K562 (cell line): Measurements from ENCODE around the gene PPM1H. TPM values are rescaled to one million over a fixed set of nuclear protein-coding genes. Genes with fewer than 3 reads are reported as not detected.

Source experiments
- ATAC-seq: fragments of 200-7000 bp; cut with Tn5 transposase; 3 replicates; pipeline ENCODE4 v1.9.1; 2020; ENCODE audit warnings: moderate library complexity
- BruUV-seq: library from RNA; stranded (reverse); fragments of 400-500 nt; replicated peaks from 2 replicates; lab custom pipeline; 2021; lab: Mats Ljungman, UMichigan
- CTCF ChIA-PET: fragments of 300-600 bp; formaldehyde crosslinking; extraction: SDS; loops from one replicate; lab custom pipeline; 2021; ENCODE audit warnings: low intra/inter-chr PET ratio; lab: Yijun Ruan, JAX
- POLR2A ChIA-PET: fragments of 300-600, 350-650 bp; sonication (Branson Sonifier 250); formaldehyde crosslinking; extraction: SDS; loops from one replicate; lab custom pipeline; 2021; ENCODE audit warnings: antibody characterized with exemption, inconsistent platforms; lab: Yijun Ruan, JAX
- DNase-seq, 4 experiments: peaks; one replicate each; pipeline versions ENCODE4 v3.0.0 to v3.0.0-alpha.2; 2011 to 2018; ENCODE audit warnings: low spot score in 3 of 4, mixed read lengths in 3 of 4; ENCODE audit errors: extremely low read depth in 1 of 4
- FAIRE-seq: peaks from 2 replicates; lab custom pipeline; 2011; peaks lifted over from hg19 to GRCh38; lab: Jason Lieb, UNC
- H2AFZ ChIP-seq: 2 replicates; pipeline ENCODE4 v1.6.0; 2011; ENCODE audit warnings: low read depth, low read length, control low read depth, inconsistent platforms
- H3K27ac ChIP-seq: fragments of 200-600 bp; 3 replicates; pipeline ENCODE4 v1.8.0; 2011; ENCODE audit warnings: low read depth, mild to moderate bottlenecking, control low read depth, inconsistent platforms, low read length, moderate library complexity, mixed read lengths; ENCODE audit errors: extremely low read depth
- H3K27me3 ChIP-seq, 2 experiments: fragments of 300-600 bp in 1 of 2; 2 replicates in 1 of 2; 3 replicates in 1 of 2; pipeline versions ENCODE4 v1.6.0 to v1.8.0; 2011; ENCODE audit warnings: inconsistent platforms in 2 of 2, low read length in 2 of 2, mild to moderate bottlenecking in 1 of 2, mixed read lengths in 1 of 2, moderate library complexity in 1 of 2; ENCODE audit not compliant: control insufficient read depth in 2 of 2, insufficient read depth in 2 of 2
- H3K36me3 ChIP-seq: fragments of 300-600 bp; 3 replicates; pipeline ENCODE4 v1.8.0; 2011; ENCODE audit warnings: mild to moderate bottlenecking, low read length, inconsistent platforms; ENCODE audit not compliant: control insufficient read depth, insufficient read depth
- H3K4me1 ChIP-seq, 2 experiments: fragments of 200-600 bp in 1 of 2; replicated peaks in 1 of 2; 2 replicates in 1 of 2; 3 replicates in 1 of 2; pipeline versions ENCODE4 v1.5.1 to v1.8.0; 2011; ENCODE audit warnings: inconsistent platforms in 2 of 2, low read length in 2 of 2, mild to moderate bottlenecking in 1 of 2, mixed read lengths in 1 of 2, moderate library complexity in 1 of 2; ENCODE audit not compliant: control insufficient read depth in 2 of 2, insufficient read depth in 2 of 2
- H3K4me2 ChIP-seq: 2 replicates; pipeline ENCODE4 v1.6.1; 2011; ENCODE audit warnings: low read length, control low read depth, inconsistent platforms, mixed read lengths; ENCODE audit not compliant: insufficient read depth
- H3K4me3 ChIP-seq: fragments of 200-600 bp; sonication (generic), shearing (Covaris generic); 2 replicates; pipeline ENCODE4 v1.5.1; 2016; ENCODE audit warnings: control low read depth, inconsistent platforms
- H3K79me2 ChIP-seq: fragments of 200-600 bp; 3 replicates; pipeline ENCODE4 v1.8.0; 2011; ENCODE audit warnings: low read length, inconsistent platforms; ENCODE audit not compliant: control insufficient read depth, insufficient read depth
- H3K9ac ChIP-seq, 2 experiments: 2 replicates each; pipeline versions ENCODE4 v1.6.0 to v1.6.1; 2011; ENCODE audit warnings: low read depth in 2 of 2, low read length in 2 of 2, control low read depth in 1 of 2, inconsistent platforms in 1 of 2, mild to moderate bottlenecking in 1 of 2, mixed read lengths in 1 of 2; ENCODE audit not compliant: insufficient read depth in 1 of 2
- H3K9me1 ChIP-seq: one replicate; pipeline ENCODE4 v1.6.0; 2011; ENCODE audit warnings: inconsistent platforms, mild to moderate bottlenecking, low read length, moderate library complexity; ENCODE audit not compliant: control insufficient read depth, insufficient read depth
- H3K9me3 ChIP-seq: replicated peaks from 2 replicates; pipeline ENCODE4 v1.5.1; 2011; ENCODE audit warnings: low read depth, low read length, inconsistent platforms; ENCODE audit not compliant: control insufficient read depth, insufficient read depth
- H4K20me1 ChIP-seq: replicated peaks from 2 replicates; pipeline ENCODE4 v1.6.1; 2011; ENCODE audit warnings: low read length, inconsistent platforms, mixed read lengths; ENCODE audit not compliant: control insufficient read depth, insufficient read depth
- CC2D1A ChIP-seq: fragments of 450-650 bp; IDR thresholded peaks from 2 replicates; pipeline ENCODE4 v1.6.1; 2017; ENCODE audit warnings: mild to moderate bottlenecking
- ERF ChIP-seq: fragments of 450-650 bp; formaldehyde crosslinking; IDR thresholded peaks from 2 replicates; pipeline ENCODE4 v1.4.0; 2020; ENCODE audit warnings: mild to moderate bottlenecking, mixed read lengths
- EZH2 ChIP-seq: IDR thresholded peaks from 2 replicates; pipeline ENCODE4 v1.6.1; 2012; ENCODE audit warnings: low read depth, mild to moderate bottlenecking, inconsistent platforms, low read length, borderline replicate concordance
- KLF13 ChIP-seq: fragments of 450-650 bp; IDR thresholded peaks from 2 replicates; pipeline ENCODE4 v1.6.1; 2016; ENCODE audit warnings: missing genetic modification characterization, low read depth, mild to moderate bottlenecking, missing compliant biosample characterization, moderate library complexity, borderline replicate concordance
- YBX1 ChIP-seq: fragments of 450-650 bp; IDR thresholded peaks from 2 replicates; pipeline ENCODE4 v1.7.1; 2016; ENCODE audit warnings: mild to moderate bottlenecking
- ZEB2 ChIP-seq: fragments of 450-650 bp; IDR thresholded peaks from 2 replicates; pipeline ENCODE4 v1.6.1; 2016
- ZFP30 ChIP-seq: fragments of 250-450 bp; sonication (Bioruptor Pico); IDR thresholded peaks from 2 replicates; pipeline ENCODE4 v1.8.0; 2022; ENCODE audit warnings: moderate library complexity, mild to moderate bottlenecking, inconsistent platforms, borderline replicate concordance
- ZNF175 ChIP-seq: fragments of 200-800 bp; sonication (Bioruptor generic); IDR thresholded peaks from 2 replicates; pipeline ENCODE4 v1.6.1; 2016; ENCODE audit warnings: low read depth, mild to moderate bottlenecking, missing genetic modification characterization, missing compliant biosample characterization
- ZNF274 ChIP-seq: IDR thresholded peaks from 2 replicates; pipeline ENCODE4 v1.6.1; 2011; ENCODE audit warnings: low read depth, mild to moderate bottlenecking, low read length, moderate library complexity, borderline replicate concordance
- ZNF76 ChIP-seq: fragments of 250-450 bp; sonication (Bioruptor Pico); IDR thresholded peaks from 2 replicates; pipeline ENCODE4 v1.4.0; 2020; ENCODE audit warnings: mild to moderate bottlenecking, moderate library complexity, borderline replicate concordance
- WGBS: fragments of 100-300 bp; shearing (Covaris generic); methylation state at CpG from one replicate; pipeline ENCODE4 v1.1.6; 2016; ENCODE audit warnings: low coverage, mixed read lengths; ENCODE audit not compliant: insufficient coverage; ENCODE audit errors: missing lambda C conversion rate; 5-methylcytosine and 5-hydroxymethylcytosine counted together
- in situ Hi-C: fragments of 300-500 bp; cut with MboI; formaldehyde crosslinking; loops from 4 replicates; pipeline ENCODE4 v1.15.0; 2018; ENCODE audit warnings: inconsistent platforms, mixed read lengths
- intact Hi-C: fragments of 100-400 bp; cut with micrococcal nuclease; formaldehyde crosslinking; loops from 2 replicates; pipeline ENCODE4 v1.14.2; 2022
- polyA plus RNA-seq, 8 experiments: library from polyadenylated mRNA; depleted of rRNA in 4 of 8; stranded (reverse) in 5 of 8; unstranded in 3 of 8; fragments of >200 nt; fragmentation: Nextera tagmentation in 2 of 8; fragmentation: Illumina TruSeq in 1 of 8; extraction: Ambion mirVana in 2 of 8; extraction: Trizol in 1 of 8; gene quantifications; 2 replicates each; pipeline versions ENCODE4 v1.2.1 to v1.2.3, GENCODE V29; 2011 to 2014; ENCODE audit warnings: inconsistent platforms in 1 of 8, missing spikeins in 1 of 8
- total RNA-seq, 7 experiments: library from RNA; depleted of rRNA in 6 of 7; stranded (reverse); fragments of >200 nt in 6 of 7; fragmentation: Illumina TruSeq in 2 of 7; extraction: Trizol in 2 of 7; gene quantifications; 2 replicates each; pipeline versions ENCODE4 v1.2.1 to v1.2.3, GENCODE V29; 2011 to 2021; ENCODE audit warnings: low replicate concordance in 1 of 7

PPM1H gene
- total and polyA plus RNA-seq, 9 of the 15 experiments (the other 6 are each of a cell fraction or from before 2014, with no cell fraction given), result 5.3 to 29.3 (median 11.3) TPM

DNA sequence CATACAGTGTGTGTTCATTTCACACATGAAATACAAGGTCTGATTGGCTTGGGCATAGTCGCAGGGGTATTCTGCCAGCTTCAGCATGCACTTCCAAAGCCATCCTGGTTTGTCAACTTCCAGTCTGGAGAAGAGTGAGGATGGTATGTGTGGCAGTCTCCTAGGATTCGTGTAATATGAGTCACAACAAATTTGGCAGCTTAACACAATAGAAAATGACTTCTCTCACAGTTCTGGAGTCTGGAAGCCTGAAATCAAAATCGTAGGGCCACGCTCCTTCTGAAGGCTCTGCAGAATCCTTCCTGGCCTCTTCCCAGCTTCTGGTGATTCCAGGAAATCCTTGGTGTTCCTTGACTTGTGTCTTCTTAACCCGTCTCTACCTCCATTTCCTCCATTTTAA is 167.5 kb downstream of the PPM1H start (continued):
- no peak for TF ChIP-seq ZNF175 (CRISPR knock-in tag)
- no peak for TF ChIP-seq YBX1
- TF ChIP-seq KLF13 (tag), result no peak

GRCh38 chr12:62766496-62766895 is 168.5 kb downstream of the PPM1H start:
- H3K4me1 ChIP-seq, result no peaks in the 10 kb centered on the region
- no peak for FAIRE-seq
- no peak overlapping the region for H3K4me2 ChIP-seq
- H2AFZ ChIP-seq, result no peak overlapping the region
- intact Hi-C loops, result no loop called here
- WGBS, result 57% methylated on average over 1 of the region's 1 CpG
- CTCF ChIA-PET, result no interaction called here
- POLR2A ChIA-PET, result interaction anchor here (0.5 to 1.1 kb wide), 3 partner anchors 21 to 91 kb away, joined by 3 read pairs; no protein-coding TSS in a partner anchor
- no peak overlapping the region for H3K9ac ChIP-seq
- TF ChIP-seq ERF (CRISPR knock-in tag), result no peak
- no peak for TF ChIP-seq ZEB2
- no peak for TF ChIP-seq CC2D1A
- TF ChIP-seq ZFP30 (CRISPR knock-in tag), result no peak
- TF ChIP-seq ZNF274, result no peak
- no peak for TF ChIP-seq ZNF76 (CRISPR knock-in tag)
- no peak for TF ChIP-seq EZH2
- TF ChIP-seq, all 486 proteins: peak for 0
- no peak for DNase-seq
- no peak for ATAC-seq
- H3K27ac ChIP-seq, result no peak overlapping the region
- H3K4me3 ChIP-seq, result no peak overlapping the region
- in situ Hi-C loops, result no loop called here
- no peaks in the 10 kb centered on the region for H3K9me3 ChIP-seq
- H3K27me3 ChIP-seq, result peaks cover 0 to 3% of the 10 kb centered on the region in 2 experiments; a peak in 1 of 5 replicates
- H3K36me3 ChIP-seq, result no peaks in the 10 kb centered on the region
- BruUV-seq, result no TSS peak
- H3K9me1 ChIP-seq, result no peaks in the 10 kb centered on the region
- H4K20me1 ChIP-seq, result 0 out of 2 replicates have a peak, but pooled peaks cover 3% of the 10 kb centered on the region
- no peaks in the 10 kb centered on the region for H3K79me2 ChIP-seq
